ENCODE results near the gene TMED9. TPM values are rescaled to one million over a fixed set of nuclear protein-coding genes. Genes with fewer than 3 reads are reported as not detected.

Gene TMED9
- total RNA-seq, 2 experiments from 2014 or later = 67.6 to 134 TPM

DNA sequence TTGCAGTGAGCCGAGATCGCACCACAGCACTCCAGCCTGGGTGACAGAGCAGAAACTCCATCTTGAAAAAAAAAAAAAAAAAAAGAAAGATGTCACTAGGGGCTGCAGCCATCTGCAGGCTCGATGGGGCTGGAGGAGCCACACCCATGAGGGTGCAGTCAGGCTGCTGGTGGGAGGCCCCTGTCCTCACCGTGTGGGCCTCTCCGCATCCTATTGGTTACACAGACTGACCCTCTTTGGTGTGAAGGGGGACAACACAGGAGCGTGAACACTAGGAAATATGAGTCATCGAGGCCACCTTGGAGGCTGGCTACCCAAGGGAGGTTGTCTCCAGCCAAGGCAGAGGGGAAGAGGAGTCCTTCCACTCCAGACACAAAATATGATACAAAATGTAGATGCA, 23.7 kb upstream of the TMED9 start:
- H2AFZ ChIP-seq (ENCODE audit: low read length) = no peak overlapping the region
- DNase-seq (ENCODE audit: low spot score) = no peak
- ChIA-PET CTCF (ENCODE audit: unreplicated experiment) (no interaction called here), POLR2A (interaction anchor here (0.7 kb wide), 2 partner anchors 18 to 345 kb away, joined by 3 to 7 read pairs; no protein-coding TSS in a partner anchor)
- no peak overlapping the region for H3K4me3 ChIP-seq (ENCODE audit: low read depth, low read length, poor library complexity, severe bottlenecking)
- no peaks in the 10 kb centered on the region for H4K20me1 ChIP-seq (ENCODE audit: insufficient read depth, low read length)
- TF ChIP-seq, protein P1, sequence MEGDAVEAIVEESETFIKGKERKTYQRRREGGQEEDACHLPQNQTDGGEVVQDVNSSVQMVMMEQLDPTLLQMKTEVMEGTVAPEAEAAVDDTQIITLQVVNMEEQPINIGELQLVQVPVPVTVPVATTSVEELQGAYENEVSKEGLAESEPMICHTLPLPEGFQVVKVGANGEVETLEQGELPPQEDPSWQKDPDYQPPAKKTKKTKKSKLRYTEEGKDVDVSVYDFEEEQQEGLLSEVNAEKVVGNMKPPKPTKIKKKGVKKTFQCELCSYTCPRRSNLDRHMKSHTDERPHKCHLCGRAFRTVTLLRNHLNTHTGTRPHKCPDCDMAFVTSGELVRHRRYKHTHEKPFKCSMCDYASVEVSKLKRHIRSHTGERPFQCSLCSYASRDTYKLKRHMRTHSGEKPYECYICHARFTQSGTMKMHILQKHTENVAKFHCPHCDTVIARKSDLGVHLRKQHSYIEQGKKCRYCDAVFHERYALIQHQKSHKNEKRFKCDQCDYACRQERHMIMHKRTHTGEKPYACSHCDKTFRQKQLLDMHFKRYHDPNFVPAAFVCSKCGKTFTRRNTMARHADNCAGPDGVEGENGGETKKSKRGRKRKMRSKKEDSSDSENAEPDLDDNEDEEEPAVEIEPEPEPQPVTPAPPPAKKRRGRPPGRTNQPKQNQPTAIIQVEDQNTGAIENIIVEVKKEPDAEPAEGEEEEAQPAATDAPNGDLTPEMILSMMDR (conservative IDR thresholded peaks at IDR 0.05; ENCODE audit: low read length) = no peak
- TF ChIP-seq EZH2phosphoT487 (IDR thresholded peaks at IDR 0.05; ENCODE audit: borderline replicate concordance, low read depth, low read length) = no peak
- H3K79me2 ChIP-seq (ENCODE audit: insufficient read depth, low read depth, low read length) = no peaks in the 10 kb centered on the region
- H3K36me3 ChIP-seq (ENCODE audit: insufficient read depth, low read length) = no peaks in the 10 kb centered on the region
- no peaks in the 10 kb centered on the region for H3K4me1 ChIP-seq (ENCODE audit: insufficient read depth, low read length, poor library complexity, severe bottlenecking)
- intact Hi-C loops (cut with micrococcal nuclease; ENCODE audit: unreplicated experiment) = no loop called here
- no peaks in the 10 kb centered on the region for H3K9me3 ChIP-seq (ENCODE audit: low read length)
- H3K4me2 ChIP-seq (ENCODE audit: low read length) = no peak overlapping the region
- H3K9me2 ChIP-seq (ENCODE audit: insufficient read depth, low read length) = no peaks in the 10 kb centered on the region
- BruUV-seq (replicated peaks) = no TSS peak
- no peak overlapping the region for H3K27ac ChIP-seq (ENCODE audit: low read depth, low read length, poor library complexity, severe bottlenecking)

DNA sequence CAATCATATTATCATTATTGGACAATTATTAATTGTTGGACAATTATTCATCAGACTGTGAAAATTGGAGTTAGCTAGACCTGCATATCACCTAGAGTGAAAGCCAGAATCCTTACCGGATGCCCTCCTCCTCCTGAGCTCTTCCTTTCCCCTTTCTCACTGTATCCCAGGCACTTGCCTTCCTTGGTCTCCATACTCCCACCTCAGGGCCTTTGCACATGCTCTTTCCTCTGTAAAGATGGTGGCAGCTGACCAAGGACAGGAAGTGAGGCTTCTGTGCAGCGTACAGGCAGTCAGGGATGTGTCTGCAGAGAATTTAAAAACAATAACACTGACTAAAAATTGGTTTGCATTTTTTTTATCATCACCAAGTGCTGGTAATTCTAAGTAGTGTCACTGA, 22.1 kb upstream of the TMED9 start:
- ChIA-PET POLR2A (interaction anchor here (1.6 kb wide), 1 partner anchor 18 kb away, joined by 4 read pairs; no protein-coding TSS in a partner anchor), CTCF (ENCODE audit: unreplicated experiment) (no interaction called here)
- TF ChIP-seq, protein P1 (conservative IDR thresholded peaks at IDR 0.05; ENCODE audit: low read length) = no peak
- TF ChIP-seq EZH2phosphoT487 (IDR thresholded peaks at IDR 0.05; ENCODE audit: borderline replicate concordance, low read depth, low read length) = no peak

DNA sequence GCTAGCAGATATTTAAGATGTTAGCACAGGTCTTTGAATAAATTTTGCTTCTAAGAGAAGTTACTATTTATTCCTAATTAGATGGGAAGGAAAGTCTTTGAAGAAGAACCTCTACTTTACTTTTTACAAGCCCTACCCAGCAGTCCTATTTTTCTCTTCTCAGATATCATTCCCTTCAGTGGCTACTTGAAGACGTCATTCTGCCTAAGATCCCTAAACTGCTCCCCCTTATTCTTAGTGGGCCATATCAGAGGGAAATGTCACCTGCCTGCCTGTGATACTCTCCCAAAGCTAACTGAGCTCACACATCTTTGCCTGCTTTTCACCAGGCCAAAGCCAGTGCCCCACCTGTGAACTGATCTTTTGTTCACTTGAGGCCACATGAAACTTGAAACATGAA, 16.5 kb upstream of the TMED9 start:
- no peak overlapping the region for H3K4me2 ChIP-seq (ENCODE audit: low read length)
- no peaks in the 10 kb centered on the region for H3K79me2 ChIP-seq (ENCODE audit: insufficient read depth, low read depth, low read length)
- POLR2A ChIA-PET = no interaction called here
- BruUV-seq (replicated peaks) = no TSS peak
- no peaks in the 10 kb centered on the region for H3K4me1 ChIP-seq (ENCODE audit: insufficient read depth, low read length, poor library complexity, severe bottlenecking)
- H3K4me3 ChIP-seq (ENCODE audit: low read depth, low read length, poor library complexity, severe bottlenecking) = no peak overlapping the region
- no peak for DNase-seq (ENCODE audit: low spot score)
- H3K9me3 ChIP-seq (ENCODE audit: low read length) = no peaks in the 10 kb centered on the region
- no peaks in the 10 kb centered on the region for H4K20me1 ChIP-seq (ENCODE audit: insufficient read depth, low read length)
- no peaks in the 10 kb centered on the region for H3K9me2 ChIP-seq (ENCODE audit: insufficient read depth, low read length)
- H3K36me3 ChIP-seq (ENCODE audit: insufficient read depth, low read length) = no peaks in the 10 kb centered on the region
- TF ChIP-seq EZH2phosphoT487 (IDR thresholded peaks at IDR 0.05; ENCODE audit: borderline replicate concordance, low read depth, low read length) = no peak
- TF ChIP-seq, protein P1 (conservative IDR thresholded peaks at IDR 0.05; ENCODE audit: low read length) = no peak
- no peak overlapping the region for H3K27ac ChIP-seq (ENCODE audit: low read depth, low read length, poor library complexity, severe bottlenecking)
- no peak overlapping the region for H2AFZ ChIP-seq (ENCODE audit: low read length)
- CTCF ChIA-PET (ENCODE audit: unreplicated experiment) = no interaction called here
- intact Hi-C loops (cut with micrococcal nuclease; ENCODE audit: unreplicated experiment) = no loop called here

More for the DNA sequence above, 22.1 kb upstream of the TMED9 start:
- no peaks in the 10 kb centered on the region for H3K36me3 ChIP-seq (ENCODE audit: insufficient read depth, low read length)
- no TSS peak for BruUV-seq (replicated peaks)
- no peak overlapping the region for H3K27ac ChIP-seq (ENCODE audit: low read depth, low read length, poor library complexity, severe bottlenecking)
- H3K79me2 ChIP-seq (ENCODE audit: insufficient read depth, low read depth, low read length) = no peaks in the 10 kb centered on the region
- H4K20me1 ChIP-seq (ENCODE audit: insufficient read depth, low read length) = no peaks in the 10 kb centered on the region
- no peak overlapping the region for H2AFZ ChIP-seq (ENCODE audit: low read length)
- H3K4me2 ChIP-seq (ENCODE audit: low read length) = no peak overlapping the region
- intact Hi-C loops (cut with micrococcal nuclease; ENCODE audit: unreplicated experiment) = no loop called here
- H3K9me2 ChIP-seq (ENCODE audit: insufficient read depth, low read length) = no peaks in the 10 kb centered on the region
- no peak for DNase-seq (ENCODE audit: low spot score)
- H3K4me3 ChIP-seq (ENCODE audit: low read depth, low read length, poor library complexity, severe bottlenecking) = no peak overlapping the region
- H3K9me3 ChIP-seq (ENCODE audit: low read length) = no peaks in the 10 kb centered on the region
- no peaks in the 10 kb centered on the region for H3K4me1 ChIP-seq (ENCODE audit: insufficient read depth, low read length, poor library complexity, severe bottlenecking)
